Activated T-helper 1 cell treated with anti-CD3 and anti-CD28 coated beads, Interleukin-2, amount 50 U/mL, for 16 hours (primary cell): Measurements from ENCODE around the gene ATRN.

ENCODE experiments used
- DNase-seq, 2 donors: peaks; one replicate each; pipeline ENCODE4 v3.0.0-alpha.2; 2020; ENCODE audit warnings: low read depth in 1 of 2, low spot score in 1 of 2

ATRN gene

DNA sequence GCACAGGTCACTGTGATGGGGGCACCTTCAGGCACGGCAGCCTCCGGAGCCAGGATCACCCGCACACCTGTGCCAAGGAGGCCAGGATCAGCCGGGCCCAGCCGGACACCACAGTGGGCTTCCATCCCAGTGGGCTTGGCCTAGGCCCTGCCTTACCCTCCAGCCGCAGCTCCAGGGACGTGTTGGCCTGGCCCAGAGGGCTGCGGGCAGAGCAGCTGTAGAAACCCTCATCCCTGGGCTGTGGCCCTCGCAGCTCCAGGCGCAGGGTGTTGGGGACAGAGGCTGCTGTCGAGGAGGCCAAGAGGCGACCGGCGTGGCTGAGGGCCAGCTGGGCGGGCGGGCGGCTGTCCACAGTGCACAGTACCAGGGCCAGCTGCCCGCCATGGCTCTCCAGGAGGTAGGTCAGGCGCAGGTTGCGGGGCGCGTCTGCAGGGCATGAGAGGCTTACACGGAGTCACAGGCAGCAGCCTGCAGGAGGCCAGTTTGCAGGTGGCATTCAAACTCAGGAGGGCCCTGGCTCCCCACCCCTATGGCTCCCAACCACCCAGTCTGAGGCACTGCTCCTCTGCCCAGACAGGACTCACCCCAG, 222.0 kb downstream of the ATRN start:
- DNase-seq = no peak

DNA sequence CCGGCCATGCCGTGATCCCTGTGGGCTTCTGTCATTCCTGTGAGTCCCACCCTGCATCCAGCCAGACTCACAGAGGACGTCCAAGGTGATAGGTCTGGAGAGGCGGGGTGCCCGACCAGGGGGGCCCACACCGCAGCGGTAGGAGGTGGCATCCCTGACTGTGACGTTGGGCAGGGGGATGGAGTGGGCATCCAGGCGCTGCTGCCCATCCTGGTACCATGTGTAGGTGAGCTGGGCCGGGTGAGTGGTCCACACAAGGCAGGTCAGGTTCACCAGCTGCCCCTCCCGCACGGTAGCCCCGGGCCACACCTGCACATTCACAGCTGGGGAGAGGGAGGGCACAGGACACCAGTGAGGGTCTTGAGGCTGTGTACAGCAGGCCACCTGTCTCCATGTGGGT, 222.6 kb downstream of the ATRN start:
- DNase-seq = no peak

DNA sequence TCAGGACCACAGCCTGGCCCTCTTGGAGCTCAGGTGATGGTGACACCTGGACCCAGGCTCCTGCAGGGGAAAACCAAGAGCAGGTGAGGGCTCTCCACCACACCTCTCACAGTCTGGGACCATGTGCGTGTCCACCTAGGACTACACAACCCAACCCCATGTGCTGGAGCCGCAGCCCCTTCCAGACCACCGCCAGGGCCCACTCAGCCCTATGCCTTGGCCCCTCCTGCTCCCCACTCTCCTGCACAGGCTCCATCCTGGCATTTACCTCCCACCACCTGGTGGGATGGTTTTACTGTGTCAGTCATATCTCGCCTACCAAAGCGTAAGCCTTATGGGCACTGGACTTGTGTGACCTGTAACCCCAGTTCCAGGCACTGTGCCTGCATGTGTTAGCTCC, 224.0 kb downstream of the ATRN start:
- DNase-seq = no peak

DNA sequence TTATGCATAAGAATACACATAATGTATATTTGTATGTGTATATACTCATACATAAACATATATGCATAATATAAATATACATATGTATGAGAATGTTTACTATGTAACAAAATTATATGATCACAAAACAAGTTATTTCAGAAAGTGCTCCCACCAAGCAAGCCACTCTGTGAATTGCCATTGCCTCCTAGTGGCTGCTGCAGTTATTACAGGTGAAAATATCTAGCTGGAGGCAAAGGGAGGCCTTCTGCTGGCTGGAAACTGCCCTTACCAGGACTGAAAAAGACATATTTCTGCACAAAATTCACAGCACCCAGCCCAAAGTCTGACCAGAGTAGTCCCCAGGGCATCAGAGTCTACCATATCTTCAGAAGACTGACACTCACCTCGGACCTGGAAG, 225.4 kb downstream of the ATRN start:
- no peak for DNase-seq

DNA sequence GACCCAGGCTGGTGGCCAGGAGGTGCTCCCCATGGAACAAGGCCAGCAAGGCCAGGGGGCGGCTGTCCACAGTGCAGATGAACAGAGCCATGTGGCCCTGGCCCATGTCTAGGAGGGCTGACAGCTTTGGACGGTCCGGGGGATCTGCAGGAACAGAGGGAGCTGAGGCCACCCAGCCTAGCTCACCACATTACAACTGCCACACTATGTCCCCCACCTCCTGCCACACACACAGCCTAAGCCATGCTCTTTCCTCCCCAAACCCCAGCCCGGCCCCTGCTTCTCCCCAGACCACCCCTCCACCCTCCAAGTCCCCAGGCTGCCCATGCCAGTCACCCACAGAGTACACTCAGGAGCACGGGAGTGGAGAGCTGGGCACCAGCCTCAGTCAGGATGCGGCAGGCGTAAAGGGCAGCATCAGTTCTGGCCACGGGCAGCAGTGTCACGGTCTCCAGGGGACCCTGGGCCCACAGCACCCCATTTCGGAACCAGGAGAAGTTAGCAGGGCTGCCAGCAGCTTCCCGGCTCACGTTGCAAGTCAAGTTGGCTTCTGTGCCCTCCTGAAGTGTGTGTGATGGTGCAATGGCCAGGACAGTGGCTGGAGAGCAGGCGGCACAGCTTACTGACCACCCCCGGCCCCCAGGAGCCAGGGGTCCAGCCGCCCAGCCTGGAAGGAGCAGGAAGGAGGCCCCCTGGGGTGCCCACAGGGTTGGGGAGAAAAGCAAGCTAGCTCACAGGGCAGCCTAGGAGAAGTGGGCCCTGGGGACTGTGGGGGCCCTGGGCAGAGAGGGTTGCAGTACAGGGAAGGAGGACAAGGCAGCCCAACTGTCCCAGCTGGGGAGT, 226.1 kb downstream of the ATRN start:
- DNase-seq = no peak

DNA sequence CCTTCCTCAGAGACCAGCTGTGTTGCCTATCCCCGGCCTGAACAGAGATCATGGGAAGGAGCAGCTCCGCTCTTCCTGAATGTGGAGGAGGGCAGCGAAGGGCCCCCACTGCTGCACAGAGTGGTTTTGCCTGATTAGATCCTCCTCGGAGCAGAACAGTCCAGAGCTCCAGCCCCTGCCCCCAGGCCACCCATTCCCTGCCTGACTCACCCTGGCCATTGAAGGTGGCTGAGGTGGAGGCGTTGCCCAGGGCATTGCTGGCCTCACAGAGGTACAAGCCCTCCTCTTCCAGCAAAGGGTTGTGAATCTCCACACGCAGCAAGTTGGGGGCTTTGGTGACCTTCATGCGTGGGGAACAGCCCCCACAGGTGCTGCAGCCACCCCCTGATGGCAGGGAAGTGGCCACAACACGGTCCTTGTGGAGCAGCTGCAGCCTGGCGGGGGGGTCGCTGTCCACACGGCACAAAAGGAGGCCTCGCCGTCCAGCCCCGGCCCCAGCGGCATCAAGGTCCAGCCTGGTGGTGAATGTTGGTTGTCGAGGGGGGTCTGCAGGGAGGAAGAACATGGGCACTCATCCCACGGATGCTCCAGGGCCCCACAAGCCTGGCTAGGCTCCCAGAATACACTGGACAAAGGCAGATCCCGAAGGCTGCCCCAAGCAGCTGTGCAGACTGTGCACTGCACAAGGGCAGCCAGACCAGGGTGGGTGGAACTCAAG, 226.9 kb downstream of the ATRN start:
- DNase-seq = no peak

DNA sequence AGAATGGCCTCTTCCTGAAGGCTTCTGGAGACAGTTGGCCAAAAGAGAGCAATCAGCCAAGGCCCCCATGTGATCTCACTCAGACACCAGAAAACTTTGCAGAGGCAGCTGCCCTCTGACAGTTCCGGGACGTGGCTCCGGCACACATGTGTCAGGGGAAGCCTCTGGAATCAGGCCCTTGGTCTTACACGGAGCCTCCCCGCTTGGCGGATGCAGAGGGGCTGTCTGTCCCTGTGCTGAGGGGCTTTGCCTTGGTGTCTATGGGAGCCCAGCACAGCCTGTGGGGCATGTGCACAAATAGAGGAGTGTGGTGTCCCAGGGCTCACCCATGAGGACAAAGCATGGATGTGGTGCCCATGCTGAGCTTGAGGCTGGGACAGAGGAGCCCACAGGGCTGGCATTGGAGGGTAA, 227.8 kb downstream of the ATRN start:
- DNase-seq = no peak

DNA sequence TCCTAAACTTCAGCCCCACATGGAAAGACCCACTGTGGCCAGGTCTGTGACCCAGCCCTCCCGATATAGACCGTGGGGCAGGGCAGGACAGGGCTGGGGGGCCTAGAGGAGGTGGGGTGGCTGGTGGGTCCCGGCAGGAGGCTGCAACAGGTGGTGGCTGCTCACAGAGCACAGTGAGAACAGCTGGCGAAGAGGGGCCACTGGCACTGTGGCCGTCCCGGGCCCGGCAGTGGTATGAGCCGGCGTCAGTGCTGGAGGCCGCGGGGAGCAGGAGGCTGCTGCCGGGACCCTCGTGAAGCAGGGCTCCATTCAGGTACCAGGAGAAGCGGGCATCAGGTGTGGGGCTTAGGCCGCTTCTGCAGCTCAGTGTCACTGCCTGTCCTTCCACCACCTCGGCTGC, 228.2 kb downstream of the ATRN start:
- DNase-seq = no peak
